Retinal pigment epithelial cell (primary cell): Measurements from ENCODE around the gene NSUN4.

Experiments
- DNase-seq: peaks from one replicate; pipeline ENCODE4 v3.0.0-alpha.2; 2010; ENCODE audit warnings: low read depth
- H3K4me3 ChIP-seq: 2 replicates; pipeline ENCODE4 v1.5.1; 2011; ENCODE audit warnings: mild to moderate bottlenecking, low read length, control low read depth, moderate library complexity
- CTCF ChIP-seq: conservative IDR thresholded peaks from 2 replicates; pipeline ENCODE4 v1.5.1; 2011; ENCODE audit warnings: low read depth, low read length, control low read depth, inconsistent platforms

NSUN4 gene

GRCh38 chr1:46302641-46303037 is 38.0 kb upstream of the NSUN4 start:
- peak overlapping the region; percentile 98 for H3K4me3 ChIP-seq
- DNase-seq: no peak
- no peak for TF ChIP-seq CTCF

DNA sequence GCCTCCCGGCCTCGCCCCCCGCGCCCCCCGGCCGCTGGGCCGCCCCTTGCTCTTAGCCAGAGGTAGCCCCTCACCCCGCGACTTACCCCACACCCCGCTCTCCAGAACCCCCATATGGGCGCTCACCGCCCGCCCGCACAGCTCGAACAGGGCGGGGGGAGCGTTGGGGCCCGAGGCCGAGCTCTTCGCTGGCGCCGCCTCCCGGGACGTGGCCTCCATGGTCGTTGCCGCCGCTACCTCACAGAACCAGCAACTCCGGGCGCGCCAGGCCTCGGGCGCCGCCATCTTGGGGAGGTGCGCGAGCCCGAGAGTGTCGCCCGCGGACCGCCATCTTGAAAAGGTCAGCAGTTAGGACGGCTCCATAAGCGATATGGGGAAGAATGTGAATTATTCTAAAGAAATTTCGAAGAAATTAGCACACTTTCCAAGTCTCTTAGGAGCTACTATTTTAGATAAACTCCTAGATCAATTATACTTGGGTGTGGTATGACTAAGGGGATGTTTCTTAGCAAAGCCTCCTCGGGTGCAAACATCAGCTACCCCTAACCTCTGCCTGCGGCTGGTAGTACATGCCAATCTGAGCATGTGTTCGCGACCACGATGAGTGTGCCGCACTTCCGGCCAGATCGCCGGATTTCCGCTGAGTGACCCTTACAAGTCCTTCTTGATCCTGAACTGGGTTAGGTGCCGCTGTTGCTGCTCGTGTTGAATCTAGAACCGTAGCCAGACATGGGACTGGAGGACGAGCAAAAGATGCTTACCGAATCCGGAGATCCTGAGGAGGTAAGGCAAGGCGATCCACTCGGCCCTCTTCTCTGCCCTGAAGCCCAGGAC is 37.4 kb upstream of the NSUN4 start, which contains the start of the genes LRRC41 and UQCRH:
Gene LRRC41 (minus strand): TSS at position 579 of the 834 bp plus-strand sequence. CDS start 294 bp downstream, at position 285.
Gene UQCRH (plus strand): TSS at position 661 of the 834 bp plus-strand sequence. CDS start 69 bp downstream, at position 730.
- DNase-seq: peak; percentile 95
- peak within 1 kb of the TSS; percentile 98 for H3K4me3 ChIP-seq
- TF ChIP-seq CTCF: no peak

- no peak for DNase-seq
- H3K4me3 ChIP-seq: peak overlapping the region; percentile 98
- TF ChIP-seq CTCF: peak; percentile 2
Observed at GRCh38 chr1:46303872-46304326, 36.7 kb upstream of the NSUN4 start.

DNA sequence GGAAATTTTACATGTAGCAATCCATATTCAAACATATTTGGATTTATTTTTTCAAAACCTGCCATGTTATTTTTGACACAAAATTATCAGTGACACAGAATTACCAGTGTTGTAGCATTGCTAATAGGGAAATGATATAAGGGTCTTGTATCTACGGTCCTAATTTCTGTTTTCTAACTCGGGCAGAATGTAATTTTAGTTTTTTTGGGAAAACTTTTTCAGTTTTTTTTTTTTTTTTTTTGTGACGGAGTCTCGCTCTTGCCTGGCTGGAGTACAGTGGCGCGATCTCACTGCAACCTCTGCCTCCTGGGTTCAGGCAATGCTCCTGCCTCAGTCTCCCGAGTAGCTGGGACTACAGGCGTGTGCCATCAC is 34.5 kb upstream of the NSUN4 start:
- no peak overlapping the region for H3K4me3 ChIP-seq
- no peak for TF ChIP-seq CTCF
- no peak for DNase-seq

- no peak for TF ChIP-seq CTCF
- no peak for DNase-seq
- H3K4me3 ChIP-seq: no peak overlapping the region
Observed at GRCh38 chr1:46309401-46310159, 31.0 kb upstream of the NSUN4 start.

GRCh38 chr1:46310321-46310720 is 30.3 kb upstream of the NSUN4 start:
- DNase-seq: no peak
- no peak for TF ChIP-seq CTCF

More at GRCh38 chr1:46310321-46310720, 30.3 kb upstream of the NSUN4 start:
- H3K4me3 ChIP-seq: no peak overlapping the region
